Left ventricle myocardium superior (tissue), 1 donor: ENCODE measurements around the gene CALY. TPM values are rescaled to one million over a fixed set of nuclear protein-coding genes. Genes with fewer than 3 reads are reported as not detected.
A peak's percentile ranks its signal among the peaks of the same experiment; 100 is the strongest.

ENCODE experiments used
- ATAC-seq: fragments of 200-7000 bp; cut with Tn5 transposase; one replicate; pipeline ENCODE4 v1.9.1; 2020; ENCODE audit warnings: mild to moderate bottlenecking, moderate library complexity
- DNase-seq: peaks from one replicate; pipeline ENCODE4 v3.0.0-alpha.2; 2020
- intact Hi-C: fragments of 100-400 bp; cut with micrococcal nuclease; formaldehyde crosslinking; loops from one replicate; pipeline ENCODE4 v1.11.0; 2022
- total RNA-seq: library from RNA; stranded (reverse); fragmentation: NEBNext Ultra II Directional; extraction: Animal tissue kit (Norgen Biotek cat#: 25700); gene quantifications from one replicate; pipeline ENCODE4 v1.2.1, GENCODE V29; 2021
- donor health status: DM: no; HTN: yes; CAD: no; lungs with severe emphysema.

The CALY gene
- total RNA-seq, 1 donor from 2014 or later, result not detected

DNA sequence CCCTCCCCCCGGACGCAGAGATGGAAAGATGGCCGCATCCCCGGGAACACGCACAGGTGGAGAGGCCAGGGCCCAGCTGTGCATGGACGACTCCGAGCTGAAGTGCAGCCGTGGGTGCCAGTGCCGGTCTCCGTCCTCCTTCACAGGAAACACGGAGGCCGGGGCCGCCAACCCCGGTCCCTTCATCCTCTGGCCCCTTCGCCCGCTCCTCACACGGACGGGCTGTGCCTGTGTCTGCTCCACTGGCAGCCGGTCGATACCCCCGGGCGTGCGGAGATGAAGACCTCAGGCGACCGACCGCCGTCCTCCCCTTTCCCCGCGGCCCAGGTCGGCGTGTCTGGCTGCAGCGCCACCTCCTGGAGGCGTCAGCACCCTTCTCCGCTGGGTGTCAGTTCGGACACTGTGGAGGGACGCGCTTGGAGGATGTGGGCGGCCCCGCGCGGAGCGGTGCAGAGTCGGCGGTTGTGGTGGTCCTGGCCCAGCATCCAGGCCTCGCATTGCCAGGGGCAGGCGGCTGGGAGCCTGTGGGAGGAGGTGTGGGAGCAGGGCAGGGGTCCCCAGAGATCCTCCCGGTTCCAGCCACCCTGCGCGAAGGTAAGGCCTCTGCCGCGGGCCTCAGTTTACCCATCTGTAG, 18.1 kb downstream of the CALY start:
- intact Hi-C loops, result no loop called here
- peak; percentile 77 for DNase-seq

GRCh38 chr10:133316732-133317131, 20.0 kb downstream of the CALY start:
- ATAC-seq (no peak), DNase-seq (no peak)
- intact Hi-C loops, result no loop called here

More for the DNA sequence above, 18.1 kb downstream of the CALY start:
- ATAC-seq, result peak; percentile 90

- intact Hi-C loops, result no loop called here
- ATAC-seq (no peak), DNase-seq (no peak)
These were observed 20.4 kb downstream of the CALY start for GRCh38 chr10:133316266-133316665.

GRCh38 chr10:133315847-133316246, 20.8 kb downstream of the CALY start:
- intact Hi-C loops, result no loop called here
- DNase-seq (no peak), ATAC-seq (no peak)

DNA sequence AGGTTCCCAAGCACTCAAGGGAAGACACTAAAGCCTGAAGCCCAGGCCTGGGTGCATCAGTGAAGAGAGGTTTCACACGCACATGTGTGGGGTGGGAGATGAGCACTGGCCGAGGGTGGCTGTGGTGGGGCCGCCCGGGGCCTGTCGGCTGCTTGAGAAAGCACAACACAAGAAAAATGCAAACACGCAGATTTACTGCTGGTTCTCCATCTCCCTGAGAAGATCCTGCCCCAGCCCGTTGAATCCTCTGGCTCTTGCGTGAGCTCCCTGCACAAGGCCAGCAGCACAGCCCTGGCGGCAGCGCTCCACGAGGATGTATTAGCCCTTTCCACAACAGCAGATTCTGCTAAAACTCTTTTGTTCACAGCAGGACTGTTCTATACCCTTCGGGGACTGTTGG, 21.8 kb downstream of the CALY start:
- ATAC-seq, result no peak
- DNase-seq, result no peak
- intact Hi-C loops, result no loop called here

DNA sequence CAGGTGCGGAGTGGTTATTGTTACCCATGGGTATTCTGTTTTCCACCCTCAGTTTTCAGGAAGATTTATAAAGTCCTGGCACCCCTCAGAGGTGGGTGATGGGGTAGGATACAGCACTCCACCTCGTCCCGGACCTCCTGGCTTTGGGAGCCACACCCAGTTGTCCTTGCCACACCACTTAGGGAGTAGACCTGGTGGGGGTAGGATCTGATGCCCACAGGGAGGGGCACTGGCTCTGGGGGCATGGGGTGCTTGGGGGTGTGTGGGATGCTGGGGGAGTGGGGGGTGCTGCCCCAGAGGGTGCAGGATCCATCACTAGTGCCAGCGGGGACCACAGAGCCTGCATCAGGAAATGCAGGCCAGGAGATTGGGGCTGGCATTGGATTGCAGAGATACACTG, 23.5 kb downstream of the CALY start:
- ATAC-seq (no peak), DNase-seq (no peak)
- intact Hi-C loops, result no loop called here

GRCh38 chr10:133312769-133313145, 23.9 kb downstream of the CALY start:
- ATAC-seq (no peak), DNase-seq (no peak)
- intact Hi-C loops, result no loop called here

GRCh38 chr10:133312016-133312768, 24.5 kb downstream of the CALY start:
- no peak for ATAC-seq
- DNase-seq, result no peak
- intact Hi-C loops, result no loop called here

- intact Hi-C loops, result no loop called here
- no peak for ATAC-seq
These were observed 25.1 kb downstream of the CALY start for GRCh38 chr10:133311570-133311969.

DNA sequence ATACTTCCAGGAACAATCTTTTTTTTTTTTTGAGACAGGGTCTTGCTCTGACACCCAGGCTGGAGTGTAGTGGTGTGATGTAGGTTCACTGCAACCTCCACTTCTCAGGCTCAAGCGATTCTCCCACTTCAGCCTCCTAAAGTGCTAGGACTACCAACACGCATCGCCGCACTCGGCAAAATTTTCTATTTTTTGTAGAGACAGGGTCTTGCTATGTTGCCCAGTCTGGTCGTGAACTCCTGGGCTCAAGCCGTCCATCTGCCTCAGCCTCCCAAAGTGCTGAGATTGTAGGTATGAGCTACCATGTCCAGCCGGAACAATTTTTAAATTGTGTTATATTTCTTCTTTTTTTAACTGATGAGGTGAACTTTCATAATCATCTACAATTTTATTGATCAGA, 25.9 kb downstream of the CALY start:
- intact Hi-C loops, result no loop called here
- DNase-seq (no peak), ATAC-seq (no peak)

More at GRCh38 chr10:133311570-133311969, 25.1 kb downstream of the CALY start:
- no peak for DNase-seq

GRCh38 chr10:133310399-133310755, 26.3 kb downstream of the CALY start:
- ATAC-seq, result no peak
- no peak for DNase-seq
- intact Hi-C loops, result no loop called here

GRCh38 chr10:133309720-133310398, 26.8 kb downstream of the CALY start:
- DNase-seq, result peak; percentile 58
- intact Hi-C loops, result no loop called here
- ATAC-seq, result no peak

DNA sequence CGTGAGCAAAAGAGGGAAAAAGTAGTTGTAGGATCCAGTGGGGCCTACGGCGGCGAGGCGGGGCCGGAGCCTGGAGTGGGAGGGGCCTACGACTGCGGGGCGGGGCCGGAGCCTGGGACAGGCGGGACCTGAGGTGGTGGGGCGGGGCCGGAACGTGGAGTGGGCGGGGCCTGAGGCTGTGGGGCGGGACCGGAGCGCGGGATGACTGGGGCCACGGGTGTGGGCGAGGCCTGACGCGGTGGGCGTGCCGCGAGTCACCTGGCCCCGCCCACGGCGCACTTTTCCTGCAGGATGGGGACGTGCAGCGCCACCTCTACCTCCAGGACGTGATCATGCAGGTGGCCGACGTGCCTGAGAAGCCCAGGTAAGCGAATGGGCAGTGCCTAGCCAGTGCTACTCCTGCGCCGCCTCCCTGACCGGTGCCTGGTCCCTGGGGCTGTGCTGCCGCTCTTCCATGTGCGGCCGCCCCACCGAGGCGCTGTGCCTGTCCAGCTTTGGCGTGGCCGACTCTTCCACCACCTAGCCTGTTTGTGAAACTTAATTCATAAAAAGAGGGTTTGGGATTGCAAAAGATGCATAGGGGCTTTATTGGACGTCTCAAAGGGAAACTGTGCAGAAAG, 27.5 kb downstream of the CALY start:
- DNase-seq (peak; percentile 96), ATAC-seq (peak; percentile 95)
- intact Hi-C loops, result no loop called here

DNA sequence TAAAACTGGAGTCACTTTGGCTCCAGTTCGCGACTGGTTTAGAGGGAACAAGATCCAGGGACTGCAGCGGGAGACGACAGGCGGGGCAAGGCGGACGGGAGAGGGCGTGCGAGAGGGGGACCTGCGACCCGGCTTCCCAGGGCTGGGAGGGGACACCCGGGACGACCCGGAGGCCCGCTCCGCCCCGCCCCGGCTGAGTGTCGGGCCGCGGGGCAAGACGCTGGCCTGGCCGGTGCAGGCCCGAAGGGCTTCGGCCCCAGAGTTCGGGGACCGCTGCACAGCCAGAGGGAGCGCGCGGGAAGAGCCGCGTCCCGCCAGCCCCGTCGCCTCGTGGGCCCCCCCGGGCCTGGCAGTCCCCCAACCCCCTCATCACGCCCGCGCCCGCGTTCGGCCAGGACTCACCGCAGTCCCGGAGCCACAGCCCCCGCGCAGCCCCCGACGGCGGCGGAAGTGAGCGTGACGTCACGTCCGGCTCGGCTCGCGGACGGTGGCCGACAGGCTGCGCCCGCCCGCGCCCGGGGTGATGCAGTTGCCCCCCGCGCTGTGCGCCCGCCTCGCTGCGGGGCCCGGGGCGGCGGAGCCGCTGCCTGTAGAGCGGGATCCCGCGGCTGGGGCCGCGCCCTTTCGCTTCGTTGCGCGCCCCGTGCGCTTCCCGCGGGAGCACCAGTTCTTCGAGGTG, 28.1 kb downstream of the CALY start, which contains the start of the genes TUBGCP2 and ZNF511:
Gene TUBGCP2 (minus strand): TSS at position 452 of the 679 bp plus-strand sequence. CDS start 5,931 bp downstream, outside the sequence.
Gene ZNF511 (plus strand): TSS at position 494 of the 679 bp plus-strand sequence. CDS start 30 bp downstream, at position 524.
- intact Hi-C loops, result no loop called here
- ATAC-seq (peak; percentile 91), DNase-seq (peak; percentile 93)

- peak; percentile 83 for DNase-seq
- intact Hi-C loops, result no loop called here
These were observed 28.8 kb downstream of the CALY start for GRCh38 chr10:133307776-133308420.

DNA sequence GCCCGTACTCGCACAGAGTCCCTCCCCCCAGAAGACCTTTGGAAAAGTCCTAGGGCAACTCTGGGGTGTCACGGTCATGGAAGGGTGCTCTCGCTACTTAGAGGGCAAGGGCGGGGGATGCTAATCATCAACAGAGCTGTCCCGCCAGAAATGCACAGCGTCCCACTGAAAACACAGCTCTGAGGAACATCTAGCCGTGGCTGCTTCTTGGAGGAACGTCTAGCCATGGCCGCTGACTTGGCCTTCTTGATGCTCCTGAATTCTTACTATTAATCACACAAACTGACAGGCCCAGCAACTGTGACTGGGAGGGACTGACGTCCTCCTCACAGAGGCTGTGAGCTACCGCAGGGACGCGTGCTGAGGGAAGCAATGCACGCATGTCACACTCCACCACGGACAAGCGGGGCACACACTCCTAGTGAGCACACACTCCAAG, 29.7 kb downstream of the CALY start:
- DNase-seq (no peak), ATAC-seq (no peak)
- intact Hi-C loops, result no loop called here

More at GRCh38 chr10:133307776-133308420, 28.8 kb downstream of the CALY start:
- ATAC-seq, result peak; percentile 30

DNA sequence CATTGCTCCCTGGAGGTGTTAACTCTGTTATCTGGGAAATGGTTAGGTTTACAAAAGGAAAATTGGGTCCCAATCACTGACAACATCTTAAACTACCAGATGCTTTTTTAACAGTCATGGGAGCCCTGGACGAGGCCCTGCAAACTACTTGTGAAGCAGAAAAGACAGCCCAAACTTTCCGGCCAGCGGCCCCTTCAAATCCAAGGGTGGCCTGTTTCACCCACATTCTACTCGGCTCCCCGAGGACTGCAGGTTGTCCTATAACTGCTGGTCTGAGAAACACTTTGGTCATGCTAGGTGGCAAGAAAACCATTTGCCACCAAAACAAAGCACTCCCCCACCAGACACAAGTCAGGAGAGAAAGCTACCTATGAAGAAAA, 30.6 kb downstream of the CALY start:
- DNase-seq (no peak), ATAC-seq (no peak)
- intact Hi-C loops, result no loop called here

DNA sequence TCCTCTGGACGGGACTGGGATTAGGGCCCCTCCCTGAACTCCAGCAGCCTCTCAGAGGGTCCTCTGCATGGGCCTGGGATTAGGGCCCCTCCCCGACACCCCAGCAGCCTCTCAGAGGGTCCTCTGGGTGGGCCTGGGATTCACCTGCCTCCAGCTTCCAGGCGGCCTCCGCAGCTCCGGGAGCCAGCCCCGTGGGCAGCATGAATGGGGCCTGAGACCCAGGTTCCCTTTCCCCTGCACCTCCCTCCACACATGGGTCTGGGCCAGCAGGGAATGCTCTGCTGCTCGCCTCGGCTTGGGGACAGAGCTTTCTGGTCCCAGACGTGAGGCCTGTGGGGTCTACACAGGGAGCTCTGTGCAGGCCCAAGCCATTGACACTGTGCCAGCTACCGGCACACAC, 33.5 kb downstream of the CALY start:
- ATAC-seq, result no peak
- intact Hi-C loops, result no loop called here
- no peak for DNase-seq

DNA sequence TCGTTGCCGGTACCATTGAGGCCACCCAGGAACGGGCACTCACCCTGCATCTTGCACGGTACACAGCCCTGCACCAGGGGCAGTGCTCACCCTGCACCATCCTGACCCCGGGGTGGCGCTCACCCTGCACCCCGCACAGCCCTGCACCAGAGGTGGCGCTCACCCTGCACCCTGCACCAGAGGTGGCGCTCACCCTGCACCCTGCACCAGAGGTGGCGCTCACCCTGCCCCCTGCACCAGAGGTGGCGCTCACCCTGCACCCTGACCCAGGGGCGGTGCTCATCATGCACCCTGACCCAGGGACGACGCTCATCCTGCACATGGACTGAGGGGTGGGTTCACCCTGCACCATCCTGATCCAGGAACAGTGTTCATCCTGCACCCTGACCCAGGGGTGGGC, 34.5 kb downstream of the CALY start:
- no peak for ATAC-seq
- peak; percentile 23 for DNase-seq
- intact Hi-C loops, result no loop called here
